Ishikawa (cell line): ENCODE data around the gene SLC9A9.

Source experiments
- CREB1 ChIP-seq: IDR thresholded peaks from 2 replicates; pipeline ENCODE4 v1.6.1; 2012; ENCODE audit warnings: low read depth
- EGR1 ChIP-seq: IDR thresholded peaks from 2 replicates; pipeline ENCODE4 v1.6.1; 2012
- EP300 ChIP-seq: IDR thresholded peaks from 2 replicates; pipeline ENCODE4 v1.6.1; 2012; ENCODE audit warnings: borderline replicate concordance
- MAX ChIP-seq: IDR thresholded peaks from 2 replicates; pipeline ENCODE4 v1.6.1; 2012
- RAD21 ChIP-seq: IDR thresholded peaks from 2 replicates; pipeline ENCODE4 v1.6.1; 2012; ENCODE audit warnings: low read depth
- TAF1 ChIP-seq: IDR thresholded peaks from 2 replicates; pipeline ENCODE4 v1.6.1; 2012; ENCODE audit warnings: low read depth, mild to moderate bottlenecking
- USF1 ChIP-seq: IDR thresholded peaks from 2 replicates; pipeline ENCODE4 v1.6.1; 2012
- TF ChIP-seq, protein P1 (sequence below): IDR thresholded peaks from 2 replicates; pipeline ENCODE4 v1.6.1; 2012; ENCODE audit warnings: low read depth, mild to moderate bottlenecking

DNA sequence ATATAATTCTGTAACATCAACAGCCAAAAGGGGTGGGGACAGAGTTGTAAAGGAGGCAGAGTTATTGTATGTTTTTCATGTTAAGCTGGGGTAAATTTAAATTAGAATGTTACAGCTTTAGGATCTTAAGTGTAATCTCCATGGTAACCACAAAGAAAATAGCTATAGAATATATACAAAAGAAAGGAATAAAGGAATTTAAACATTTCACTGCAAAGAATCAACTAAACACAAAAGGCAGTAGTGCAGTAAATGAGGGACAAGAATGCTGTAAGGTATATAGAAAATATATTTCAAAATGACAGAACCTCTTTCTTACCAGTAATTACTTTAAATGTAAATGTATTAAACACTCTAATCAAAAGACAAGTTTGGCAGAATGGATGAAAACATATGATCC, 361.7 kb downstream of the SLC9A9 start:
- no peak for TF ChIP-seq EP300
- TF ChIP-seq TAF1 = no peak
- TF ChIP-seq RAD21 = no peak
- no peak for TF ChIP-seq MAX
- no peak for TF ChIP-seq CREB1
- TF ChIP-seq, protein P1, sequence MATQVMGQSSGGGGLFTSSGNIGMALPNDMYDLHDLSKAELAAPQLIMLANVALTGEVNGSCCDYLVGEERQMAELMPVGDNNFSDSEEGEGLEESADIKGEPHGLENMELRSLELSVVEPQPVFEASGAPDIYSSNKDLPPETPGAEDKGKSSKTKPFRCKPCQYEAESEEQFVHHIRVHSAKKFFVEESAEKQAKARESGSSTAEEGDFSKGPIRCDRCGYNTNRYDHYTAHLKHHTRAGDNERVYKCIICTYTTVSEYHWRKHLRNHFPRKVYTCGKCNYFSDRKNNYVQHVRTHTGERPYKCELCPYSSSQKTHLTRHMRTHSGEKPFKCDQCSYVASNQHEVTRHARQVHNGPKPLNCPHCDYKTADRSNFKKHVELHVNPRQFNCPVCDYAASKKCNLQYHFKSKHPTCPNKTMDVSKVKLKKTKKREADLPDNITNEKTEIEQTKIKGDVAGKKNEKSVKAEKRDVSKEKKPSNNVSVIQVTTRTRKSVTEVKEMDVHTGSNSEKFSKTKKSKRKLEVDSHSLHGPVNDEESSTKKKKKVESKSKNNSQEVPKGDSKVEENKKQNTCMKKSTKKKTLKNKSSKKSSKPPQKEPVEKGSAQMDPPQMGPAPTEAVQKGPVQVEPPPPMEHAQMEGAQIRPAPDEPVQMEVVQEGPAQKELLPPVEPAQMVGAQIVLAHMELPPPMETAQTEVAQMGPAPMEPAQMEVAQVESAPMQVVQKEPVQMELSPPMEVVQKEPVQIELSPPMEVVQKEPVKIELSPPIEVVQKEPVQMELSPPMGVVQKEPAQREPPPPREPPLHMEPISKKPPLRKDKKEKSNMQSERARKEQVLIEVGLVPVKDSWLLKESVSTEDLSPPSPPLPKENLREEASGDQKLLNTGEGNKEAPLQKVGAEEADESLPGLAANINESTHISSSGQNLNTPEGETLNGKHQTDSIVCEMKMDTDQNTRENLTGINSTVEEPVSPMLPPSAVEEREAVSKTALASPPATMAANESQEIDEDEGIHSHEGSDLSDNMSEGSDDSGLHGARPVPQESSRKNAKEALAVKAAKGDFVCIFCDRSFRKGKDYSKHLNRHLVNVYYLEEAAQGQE = no peak
- TF ChIP-seq EGR1 = no peak
- TF ChIP-seq USF1 = no peak
